H9 (cell line): ENCODE results near the gene RARA. TPM values are rescaled to one million over a fixed set of nuclear protein-coding genes. Genes with fewer than 3 reads are reported as not detected.
"Not testable (repeated sequence)": the region's sequence is repeated elsewhere in the genome, so short reads cannot be mapped to it uniquely, and the experiment has no call there.

Experiments
- DNase-seq: peaks from one replicate; pipeline ENCODE4 v3.0.0-alpha.2; 2017
- H2AFZ ChIP-seq: one replicate; pipeline ENCODE4 v1.6.1; 2013; ENCODE audit warnings: mild to moderate bottlenecking, low read length, control low read depth, moderate library complexity
- H2AK5ac ChIP-seq: 2 replicates; pipeline ENCODE4 v1.6.1; 2013; ENCODE audit warnings: low read length, control low read depth, mixed read lengths; ENCODE audit not compliant: insufficient read length
- H2BK120ac ChIP-seq: one replicate; pipeline ENCODE4 v1.6.1; 2013; ENCODE audit warnings: low read depth, mild to moderate bottlenecking, low read length, control low read depth, inconsistent platforms; ENCODE audit not compliant: poor library complexity, severe bottlenecking
- H2BK12ac ChIP-seq: 2 replicates; pipeline ENCODE4 v1.6.1; 2013; ENCODE audit warnings: low read length, control low read depth, mixed read lengths, low read depth; ENCODE audit not compliant: insufficient read length
- H2BK15ac ChIP-seq: 2 replicates; pipeline ENCODE4 v1.6.1; 2013; ENCODE audit warnings: low read depth, low read length, control low read depth
- H2BK20ac ChIP-seq: one replicate; pipeline ENCODE4 v1.6.1; 2013; ENCODE audit warnings: low read depth, mild to moderate bottlenecking, low read length, control low read depth, inconsistent platforms; ENCODE audit not compliant: poor library complexity, severe bottlenecking
- H2BK5ac ChIP-seq: 2 replicates; pipeline ENCODE4 v1.6.1; 2013; ENCODE audit warnings: low read length, control low read depth, mixed read lengths; ENCODE audit not compliant: insufficient read length
- H3K14ac ChIP-seq: 2 replicates; pipeline ENCODE4 v1.6.1; 2013; ENCODE audit warnings: low read length, control low read depth; ENCODE audit not compliant: insufficient read depth
- H3K18ac ChIP-seq: 2 replicates; pipeline ENCODE4 v1.6.1; 2013; ENCODE audit warnings: low read depth, mild to moderate bottlenecking, mixed read lengths, low read length, control low read depth; ENCODE audit not compliant: insufficient read length
- H3K23ac ChIP-seq: 2 replicates; pipeline ENCODE4 v1.6.1; 2013; ENCODE audit warnings: low read length, control low read depth, mixed read lengths, low read depth; ENCODE audit not compliant: insufficient read length
- H3K23me2 ChIP-seq: 2 replicates; pipeline ENCODE4 v1.6.1; 2013; ENCODE audit warnings: low read depth, mild to moderate bottlenecking, mixed read lengths, low read length, control low read depth; ENCODE audit not compliant: insufficient read length, poor library complexity, severe bottlenecking
- H3K27ac ChIP-seq: 2 replicates; pipeline ENCODE4 v1.5.1; 2013; ENCODE audit warnings: low read length, control low read depth, mixed read lengths, low read depth; ENCODE audit not compliant: insufficient read length
- H3K27me3 ChIP-seq: 2 replicates; pipeline ENCODE4 v1.6.1; 2013; ENCODE audit warnings: low read length, control low read depth, inconsistent platforms; ENCODE audit not compliant: insufficient read depth
- H3K4ac ChIP-seq: 2 replicates; pipeline ENCODE4 v1.6.1; 2013; ENCODE audit warnings: low read depth, mild to moderate bottlenecking, control low read depth, inconsistent platforms, low read length, moderate library complexity
- H3K4me1 ChIP-seq: 2 replicates; pipeline ENCODE4 v1.6.1; 2013; ENCODE audit warnings: low read length, control low read depth, inconsistent platforms; ENCODE audit not compliant: insufficient read depth
- H3K4me2 ChIP-seq: 2 replicates; pipeline ENCODE4 v1.6.1; 2013; ENCODE audit warnings: low read length, control low read depth, mixed read lengths; ENCODE audit not compliant: insufficient read length, insufficient read depth
- H3K56ac ChIP-seq: 2 replicates; pipeline ENCODE4 v1.6.1; 2013; ENCODE audit warnings: low read depth, mild to moderate bottlenecking, mixed read lengths, low read length, control low read depth; ENCODE audit not compliant: insufficient read length
- H3K79me1 ChIP-seq: 2 replicates; pipeline ENCODE4 v1.6.1; 2013; ENCODE audit warnings: low read depth, mild to moderate bottlenecking, moderate library complexity, low read length, control low read depth, inconsistent platforms; ENCODE audit not compliant: insufficient read depth, poor library complexity, severe bottlenecking
- H3K79me2 ChIP-seq: 2 replicates; pipeline ENCODE4 v1.6.1; 2013; ENCODE audit warnings: low read length, control low read depth, inconsistent platforms; ENCODE audit not compliant: insufficient read depth
- H3K9ac ChIP-seq: 2 replicates; pipeline ENCODE4 v1.6.1; 2013; ENCODE audit warnings: low read length, control low read depth, mixed read lengths; ENCODE audit not compliant: insufficient read length; ENCODE audit errors: extremely low read depth
- H3K9me3 ChIP-seq: one replicate; pipeline ENCODE4 v1.6.1; 2013; ENCODE audit warnings: low read depth, low read length, inconsistent platforms; ENCODE audit not compliant: control insufficient read depth
- H3T11ph ChIP-seq: one replicate; pipeline ENCODE4 v1.6.1; 2013; ENCODE audit warnings: mild to moderate bottlenecking, low read length, control low read depth, inconsistent platforms
- H4K20me1 ChIP-seq: one replicate; pipeline ENCODE4 v1.6.1; 2013; ENCODE audit not compliant: control insufficient read depth, insufficient read length, insufficient read depth
- H4K5ac ChIP-seq: 2 replicates; pipeline ENCODE4 v1.6.1; 2013; ENCODE audit warnings: low read depth, mild to moderate bottlenecking, mixed read lengths, low read length, control low read depth; ENCODE audit not compliant: insufficient read length
- H4K8ac ChIP-seq: replicated peaks from 2 replicates; pipeline ENCODE4 v1.6.1; 2013; ENCODE audit warnings: low read length, control low read depth, mixed read lengths, low read depth; ENCODE audit not compliant: insufficient read length
- H4K91ac ChIP-seq: 2 replicates; pipeline ENCODE4 v1.6.1; 2013; ENCODE audit warnings: low read depth, mild to moderate bottlenecking, moderate library complexity, mixed read lengths, low read length, control low read depth; ENCODE audit not compliant: insufficient read length
- H3K27ac Mint-ChIP-seq, 3 experiments: 2 replicates in 2 of 3; 3 replicates in 1 of 3; pipeline ENCODE4 v1.8.0; 2020 to 2021; ENCODE audit warnings: mixed read lengths in 3 of 3, mild to moderate bottlenecking in 1 of 3, moderate library complexity in 1 of 3
- H3K27me3 Mint-ChIP-seq: 2 replicates; pipeline ENCODE4 v1.8.0; 2021; ENCODE audit warnings: low read depth, mild to moderate bottlenecking, moderate library complexity, mixed read lengths
- H3K36me3 Mint-ChIP-seq, 3 experiments: 2 replicates in 2 of 3; 3 replicates in 1 of 3; pipeline ENCODE4 v1.8.0; 2020 to 2021; ENCODE audit warnings: low read depth in 3 of 3, mixed read lengths in 3 of 3; ENCODE audit not compliant: insufficient read depth in 1 of 3
- H3K4me1 Mint-ChIP-seq, 2 experiments: 2 replicates each; pipeline ENCODE4 v1.8.0; 2020; ENCODE audit warnings: mixed read lengths in 2 of 2
- H3K4me3 Mint-ChIP-seq, 2 experiments: 2 replicates in 1 of 2; 3 replicates in 1 of 2; pipeline ENCODE4 v1.8.0; 2020 to 2021; ENCODE audit warnings: mild to moderate bottlenecking in 2 of 2, mixed read lengths in 2 of 2, moderate library complexity in 1 of 2
- H3K9me3 Mint-ChIP-seq, 2 experiments: 2 replicates in 1 of 2; 3 replicates in 1 of 2; pipeline ENCODE4 v1.8.0; 2020; ENCODE audit warnings: mild to moderate bottlenecking in 2 of 2, mixed read lengths in 2 of 2, moderate library complexity in 1 of 2
- WGBS: extraction: QIAGEN DNeasy Blood & Tissue Kit; methylation state at CpG from one replicate; pipeline ENCODE4 v1.1.7; 2013; ENCODE audit warnings: missing lambda C conversion rate, low lambda C conversion rate, mixed read lengths; ENCODE audit not compliant: insufficient read length; ENCODE audit errors: extremely low coverage; 5-methylcytosine and 5-hydroxymethylcytosine counted together
- total RNA-seq: library from RNA; stranded (reverse); gene quantifications from 2 replicates; pipeline ENCODE4 v1.2.1, GENCODE V29; 2021
- TF ChIP-seq, protein P1 (sequence below): fragments of 200-600 bp; sonication (generic); conservative IDR thresholded peaks from 3 replicates; pipeline ENCODE4 v1.8.0; 2021; ENCODE audit warnings: antibody characterized with exemption, mild to moderate bottlenecking

The RARA gene
- total RNA-seq, 1 experiment from 2014 or later = 17.6 TPM

DNA sequence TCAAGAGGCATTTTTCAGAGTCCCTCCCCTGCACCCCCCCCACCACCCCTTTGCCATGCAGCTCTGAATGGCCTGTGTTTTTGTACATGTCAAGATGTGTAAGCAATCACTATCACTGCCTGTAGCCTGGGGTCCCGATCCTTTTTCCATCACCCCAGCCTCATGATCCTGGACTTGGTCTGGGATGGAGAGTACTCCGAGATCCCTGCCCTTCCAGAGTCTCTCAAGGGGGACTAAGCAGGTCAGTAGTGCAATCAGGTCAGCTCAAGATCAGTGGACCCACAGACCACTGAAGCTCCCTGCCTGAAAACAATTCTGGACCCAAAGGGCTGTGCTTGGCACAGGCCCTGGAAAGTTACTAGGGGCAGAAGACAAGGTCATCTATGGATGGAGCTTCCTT, 63.1 kb downstream of the RARA start:
- no peaks in the 10 kb centered on the region for H3K79me1 ChIP-seq
- no peak overlapping the region for H3T11ph ChIP-seq
- H3K9me3 ChIP-seq = no peaks in the 10 kb centered on the region
- H3K4ac ChIP-seq = no peak overlapping the region
- H4K8ac ChIP-seq = no peak overlapping the region
- H3K36me3 Mint-ChIP-seq = peaks cover 0 to 5% (median 2%) of the 10 kb centered on the region in 3 experiments; a peak in 4 of 7 replicates
- H3K4me1 Mint-ChIP-seq = peaks cover 7 to 13% of the 10 kb centered on the region in 2 experiments
- H3K18ac ChIP-seq = no peak overlapping the region
- H2BK15ac ChIP-seq = no peak overlapping the region
- H2BK20ac ChIP-seq = no peak overlapping the region
- no CpG with 5 or more reads among the region's 2 CpGs for WGBS
- H2AFZ ChIP-seq = no peak overlapping the region
- no peaks in the 10 kb centered on the region for H3K23me2 ChIP-seq
- no peak overlapping the region for H2AK5ac ChIP-seq
- H3K9ac ChIP-seq = no peak overlapping the region
- H3K4me2 ChIP-seq = no peak overlapping the region
- no peak overlapping the region for H3K27ac ChIP-seq
- no peak overlapping the region for H3K56ac ChIP-seq
- no peak for DNase-seq
- H3K27me3 Mint-ChIP-seq = no peaks in the 10 kb centered on the region; the same call in none of the 2 replicates
- no peak overlapping the region for H2BK12ac ChIP-seq
- H3K9me3 Mint-ChIP-seq = peaks cover 6 to 8% of the 10 kb centered on the region in 2 experiments; a peak in 4 of 5 replicates
- H3K23ac ChIP-seq = no peak overlapping the region
- TF ChIP-seq, protein P1, sequence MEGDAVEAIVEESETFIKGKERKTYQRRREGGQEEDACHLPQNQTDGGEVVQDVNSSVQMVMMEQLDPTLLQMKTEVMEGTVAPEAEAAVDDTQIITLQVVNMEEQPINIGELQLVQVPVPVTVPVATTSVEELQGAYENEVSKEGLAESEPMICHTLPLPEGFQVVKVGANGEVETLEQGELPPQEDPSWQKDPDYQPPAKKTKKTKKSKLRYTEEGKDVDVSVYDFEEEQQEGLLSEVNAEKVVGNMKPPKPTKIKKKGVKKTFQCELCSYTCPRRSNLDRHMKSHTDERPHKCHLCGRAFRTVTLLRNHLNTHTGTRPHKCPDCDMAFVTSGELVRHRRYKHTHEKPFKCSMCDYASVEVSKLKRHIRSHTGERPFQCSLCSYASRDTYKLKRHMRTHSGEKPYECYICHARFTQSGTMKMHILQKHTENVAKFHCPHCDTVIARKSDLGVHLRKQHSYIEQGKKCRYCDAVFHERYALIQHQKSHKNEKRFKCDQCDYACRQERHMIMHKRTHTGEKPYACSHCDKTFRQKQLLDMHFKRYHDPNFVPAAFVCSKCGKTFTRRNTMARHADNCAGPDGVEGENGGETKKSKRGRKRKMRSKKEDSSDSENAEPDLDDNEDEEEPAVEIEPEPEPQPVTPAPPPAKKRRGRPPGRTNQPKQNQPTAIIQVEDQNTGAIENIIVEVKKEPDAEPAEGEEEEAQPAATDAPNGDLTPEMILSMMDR = no peak
- no peaks in the 10 kb centered on the region for H3K4me1 ChIP-seq
- no peaks in the 10 kb centered on the region for H3K79me2 ChIP-seq
- no peak overlapping the region for H2BK120ac ChIP-seq
- H4K20me1 ChIP-seq = no peaks in the 10 kb centered on the region
- no peak overlapping the region for H2BK5ac ChIP-seq
- no peak overlapping the region for H3K4me3 Mint-ChIP-seq
- H4K91ac ChIP-seq = no peak overlapping the region
- H3K27me3 ChIP-seq = no peaks in the 10 kb centered on the region
- H3K14ac ChIP-seq = no peak overlapping the region
- no peak overlapping the region for H4K5ac ChIP-seq
- no peak overlapping the region for H3K27ac Mint-ChIP-seq

- H2BK120ac ChIP-seq, H3K4ac ChIP-seq, H2AFZ ChIP-seq, H3K23me2 ChIP-seq, H3K9me3 Mint-ChIP-seq, H4K5ac ChIP-seq, H2BK15ac ChIP-seq, H3T11ph ChIP-seq, H4K20me1 ChIP-seq, H3K27me3 Mint-ChIP-seq, H3K27ac ChIP-seq, H3K79me2 ChIP-seq, H3K4me2 ChIP-seq, H3K27ac Mint-ChIP-seq, H3K9ac ChIP-seq, H3K23ac ChIP-seq, H2BK12ac ChIP-seq, H2BK20ac ChIP-seq, H3K18ac ChIP-seq, H2BK5ac ChIP-seq, H3K36me3 Mint-ChIP-seq, H3K9me3 ChIP-seq, H2AK5ac ChIP-seq, H3K4me1 ChIP-seq, H4K8ac ChIP-seq, H4K91ac ChIP-seq, H3K56ac ChIP-seq, H3K79me1 ChIP-seq, DNase-seq, H3K4me3 Mint-ChIP-seq, H3K14ac ChIP-seq, H3K27me3 ChIP-seq: not testable (repeated sequence)
- H3K4me1 Mint-ChIP-seq = peaks cover 7 to 12% of the 10 kb centered on the region in 2 experiments
- WGBS = no CpG with 5 or more reads among the region's 4 CpGs
These were observed 63.7 kb downstream of the RARA start for GRCh38 chr17:40372644-40373043.
